ENCODE data around the gene RLN3.
"Not testable (repeated sequence)": the region's sequence is repeated elsewhere in the genome, so short reads cannot be mapped to it uniquely, and the experiment has no call there.

The RLN3 gene

DNA sequence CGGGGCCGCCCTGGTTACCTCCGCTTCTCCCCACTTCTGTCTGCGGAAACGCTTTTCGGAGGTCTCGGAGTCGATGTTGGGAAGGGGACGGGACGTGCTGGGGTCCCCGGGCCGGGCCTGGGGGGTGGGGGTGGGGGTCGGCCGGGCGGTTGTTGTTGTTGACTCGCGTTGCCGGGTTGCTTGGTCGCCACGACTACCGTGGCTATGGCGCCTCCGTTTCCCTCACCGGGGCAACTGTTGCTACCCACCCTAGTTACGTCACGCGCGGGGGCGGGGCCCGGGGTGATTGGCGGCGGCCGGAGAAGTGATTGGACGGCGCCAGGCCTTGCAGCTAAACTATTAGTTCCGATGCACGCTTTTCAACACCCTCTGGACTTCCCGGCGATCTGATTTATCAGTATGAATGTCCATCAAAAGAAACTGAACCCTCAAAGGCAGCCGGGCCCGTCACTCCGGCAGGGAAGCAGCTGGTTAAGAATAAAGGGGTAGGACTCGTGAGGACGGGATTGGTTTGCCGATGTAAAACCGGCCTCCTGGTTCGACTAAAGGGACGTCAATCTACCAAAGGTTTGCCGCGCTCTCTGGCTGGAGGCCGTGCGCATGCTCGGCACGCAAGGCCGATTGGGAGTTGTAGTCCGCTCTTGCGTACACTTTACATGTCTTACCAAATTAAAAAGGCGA, 21.7 kb upstream of the RLN3 start, which contains the start of gene RFX1:
TSS of gene RFX1 (minus strand) at position 236 of the 681 bp plus-strand sequence. CDS start 12,477 bp downstream, outside the sequence.
- no peaks in the 10 kb centered on the region for H3K27me3 ChIP-seq (replicated peaks; ENCODE audit: control insufficient read depth, insufficient read depth, low read length)
- H3K36me3 ChIP-seq (ENCODE audit: control insufficient read depth, insufficient read depth, low read length), result no peaks in the 10 kb centered on the region
- TF ChIP-seq, protein P1, sequence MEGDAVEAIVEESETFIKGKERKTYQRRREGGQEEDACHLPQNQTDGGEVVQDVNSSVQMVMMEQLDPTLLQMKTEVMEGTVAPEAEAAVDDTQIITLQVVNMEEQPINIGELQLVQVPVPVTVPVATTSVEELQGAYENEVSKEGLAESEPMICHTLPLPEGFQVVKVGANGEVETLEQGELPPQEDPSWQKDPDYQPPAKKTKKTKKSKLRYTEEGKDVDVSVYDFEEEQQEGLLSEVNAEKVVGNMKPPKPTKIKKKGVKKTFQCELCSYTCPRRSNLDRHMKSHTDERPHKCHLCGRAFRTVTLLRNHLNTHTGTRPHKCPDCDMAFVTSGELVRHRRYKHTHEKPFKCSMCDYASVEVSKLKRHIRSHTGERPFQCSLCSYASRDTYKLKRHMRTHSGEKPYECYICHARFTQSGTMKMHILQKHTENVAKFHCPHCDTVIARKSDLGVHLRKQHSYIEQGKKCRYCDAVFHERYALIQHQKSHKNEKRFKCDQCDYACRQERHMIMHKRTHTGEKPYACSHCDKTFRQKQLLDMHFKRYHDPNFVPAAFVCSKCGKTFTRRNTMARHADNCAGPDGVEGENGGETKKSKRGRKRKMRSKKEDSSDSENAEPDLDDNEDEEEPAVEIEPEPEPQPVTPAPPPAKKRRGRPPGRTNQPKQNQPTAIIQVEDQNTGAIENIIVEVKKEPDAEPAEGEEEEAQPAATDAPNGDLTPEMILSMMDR (IDR thresholded peaks at IDR 0.05; ENCODE audit: insufficient read depth, low read length, poor library complexity, severe bottlenecking), result no peak
- DNase-seq (ENCODE audit: extremely low read depth, insufficient read length), result peak; percentile 98
- peak within 1 kb of the TSS; percentile 84 for H3K4me3 ChIP-seq (replicated peaks; ENCODE audit: low read depth, low read length)

DNA sequence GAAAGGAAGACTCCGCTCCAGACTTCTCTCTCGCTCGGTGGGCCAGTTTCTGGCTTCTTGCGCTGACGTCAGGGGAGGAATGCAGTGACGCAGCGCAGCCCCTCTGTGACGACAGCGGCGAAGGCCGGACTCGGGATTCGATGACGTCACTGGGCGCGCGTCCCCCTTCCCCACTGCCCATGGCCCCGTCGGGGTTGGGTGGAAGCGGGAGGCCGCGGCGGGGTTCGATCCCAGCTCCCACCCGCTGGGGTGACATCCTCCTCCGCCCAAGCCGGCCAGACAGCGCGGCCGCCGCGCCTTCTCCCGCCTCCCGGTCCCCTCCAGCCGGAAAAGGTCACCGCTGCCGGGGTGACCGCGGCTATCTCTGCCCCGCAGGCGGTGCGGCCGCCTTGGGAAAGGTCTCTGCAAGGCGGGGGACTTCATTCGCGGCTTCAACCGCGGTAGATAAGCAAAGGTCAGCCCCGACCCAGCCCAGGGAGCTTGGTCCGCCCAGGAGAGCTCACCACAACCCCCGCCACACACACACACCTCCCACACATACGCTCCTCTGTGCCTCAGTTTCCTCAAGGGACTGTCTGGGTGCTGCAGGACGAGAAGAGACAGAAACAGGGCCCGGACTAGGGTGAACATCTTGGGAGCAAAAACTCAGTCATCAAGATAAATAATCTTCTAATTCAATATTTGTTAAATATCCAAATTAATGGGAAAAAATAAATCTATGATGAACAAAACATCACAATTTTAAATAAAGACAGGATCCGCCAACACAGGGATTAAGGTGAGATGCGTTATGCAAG, 21.0 kb upstream of the RLN3 start:
- H3K36me3 ChIP-seq (ENCODE audit: control insufficient read depth, insufficient read depth, low read length), result no peaks in the 10 kb centered on the region
- H3K4me3 ChIP-seq (replicated peaks; ENCODE audit: low read depth, low read length), result peak overlapping the region; percentile 84
- TF ChIP-seq, protein P1 (IDR thresholded peaks at IDR 0.05; ENCODE audit: insufficient read depth, low read length, poor library complexity, severe bottlenecking), result no peak
- no peaks in the 10 kb centered on the region for H3K27me3 ChIP-seq (replicated peaks; ENCODE audit: control insufficient read depth, insufficient read depth, low read length)
- DNase-seq (ENCODE audit: extremely low read depth, insufficient read length), result no peak

DNA sequence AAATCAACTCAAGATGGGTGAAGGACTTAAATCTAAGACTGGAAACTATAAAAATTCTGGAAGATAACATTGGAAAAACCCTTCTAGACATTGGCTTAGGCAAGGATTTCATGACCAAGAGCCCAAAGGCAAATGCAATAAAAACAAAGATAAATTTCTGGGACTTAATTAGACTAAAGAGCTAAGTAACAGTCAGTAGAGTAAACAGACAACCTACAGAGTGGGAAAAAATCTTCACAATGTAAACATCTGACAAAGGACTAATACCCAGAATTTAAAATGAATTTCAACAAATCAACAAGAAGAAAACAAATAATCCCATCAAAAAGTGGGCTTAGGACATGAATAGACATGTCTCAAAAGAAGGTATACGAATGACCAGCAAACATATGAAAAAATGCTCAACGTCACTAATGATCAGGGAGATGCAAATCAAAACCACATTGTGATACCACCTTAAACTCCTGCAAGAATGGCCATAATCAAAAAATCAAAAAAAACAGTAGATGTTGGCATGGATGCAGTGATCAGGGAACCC, 15.5 kb upstream of the RLN3 start:
- TF ChIP-seq, protein P1 (IDR thresholded peaks at IDR 0.05; ENCODE audit: insufficient read depth, low read length, poor library complexity, severe bottlenecking), result no peak
- no peaks in the 10 kb centered on the region for H3K36me3 ChIP-seq (ENCODE audit: control insufficient read depth, insufficient read depth, low read length)
- no peak for DNase-seq (ENCODE audit: extremely low read depth, insufficient read length)
- H3K4me3 ChIP-seq (replicated peaks; ENCODE audit: low read depth, low read length), result no peak overlapping the region
- H3K27me3 ChIP-seq (replicated peaks; ENCODE audit: control insufficient read depth, insufficient read depth, low read length), result no peaks in the 10 kb centered on the region

DNA sequence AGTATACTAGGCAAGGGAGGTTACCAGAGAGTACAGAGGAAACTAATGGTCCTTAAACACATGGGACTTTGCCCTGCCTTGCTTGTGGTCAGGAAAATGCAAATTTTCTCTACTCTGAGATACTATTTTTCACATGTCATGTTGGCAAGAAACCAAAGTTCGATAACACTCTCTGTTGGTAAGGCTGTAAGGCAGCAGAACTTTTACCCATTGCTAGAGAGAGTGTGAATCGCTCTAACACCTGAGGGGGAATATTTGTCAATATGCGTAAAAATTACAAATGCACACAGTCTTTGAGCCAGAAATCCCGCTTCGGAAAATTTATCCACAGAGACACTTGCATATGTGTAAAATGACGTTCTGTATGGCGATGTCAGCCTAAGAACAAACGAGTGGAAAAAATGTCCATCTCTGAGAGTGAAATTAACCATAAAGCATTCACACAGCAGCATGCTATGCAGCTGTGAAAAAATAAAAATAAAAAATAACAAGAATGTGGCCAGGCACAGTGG, 12.4 kb upstream of the RLN3 start:
- TF ChIP-seq, protein P1 (IDR thresholded peaks at IDR 0.05; ENCODE audit: insufficient read depth, low read length, poor library complexity, severe bottlenecking), result no peak
- H3K27me3 ChIP-seq (replicated peaks; ENCODE audit: control insufficient read depth, insufficient read depth, low read length), result no peaks in the 10 kb centered on the region
- DNase-seq (ENCODE audit: extremely low read depth, insufficient read length), result peak; percentile 73
- H3K36me3 ChIP-seq (ENCODE audit: control insufficient read depth, insufficient read depth, low read length), result no peaks in the 10 kb centered on the region
- H3K4me3 ChIP-seq (replicated peaks; ENCODE audit: low read depth, low read length), result peak overlapping the region; percentile 37; the same call in 1 of the 2 replicates

DNA sequence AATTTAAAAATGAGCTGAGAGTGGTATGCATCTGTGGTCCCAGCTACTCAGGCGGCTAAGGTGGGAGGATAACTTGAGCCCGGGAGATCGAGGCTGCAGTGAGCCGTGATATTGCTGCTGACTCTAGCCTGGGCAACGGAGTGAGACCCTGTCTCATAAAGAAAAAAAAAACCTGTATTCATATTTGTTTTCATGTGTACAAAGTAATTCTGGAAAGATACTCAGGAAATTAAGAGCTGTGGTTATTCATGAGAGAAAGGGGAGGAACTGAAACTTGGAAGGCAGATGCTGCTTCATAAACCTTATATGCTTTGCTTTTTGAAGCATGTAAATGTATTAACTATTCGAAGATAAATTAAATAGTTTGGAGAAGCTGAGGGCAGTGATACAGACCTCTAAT, 8.8 kb upstream of the RLN3 start:
- TF ChIP-seq, protein P1 (IDR thresholded peaks at IDR 0.05; ENCODE audit: insufficient read depth, low read length, poor library complexity, severe bottlenecking), result no peak
- no peaks in the 10 kb centered on the region for H3K27me3 ChIP-seq (replicated peaks; ENCODE audit: control insufficient read depth, insufficient read depth, low read length)
- no peaks in the 10 kb centered on the region for H3K36me3 ChIP-seq (ENCODE audit: control insufficient read depth, insufficient read depth, low read length)
- no peak overlapping the region; the same call in 1 of the 2 replicates for H3K4me3 ChIP-seq (replicated peaks; ENCODE audit: low read depth, low read length)
- no peak for DNase-seq (ENCODE audit: extremely low read depth, insufficient read length)

DNA sequence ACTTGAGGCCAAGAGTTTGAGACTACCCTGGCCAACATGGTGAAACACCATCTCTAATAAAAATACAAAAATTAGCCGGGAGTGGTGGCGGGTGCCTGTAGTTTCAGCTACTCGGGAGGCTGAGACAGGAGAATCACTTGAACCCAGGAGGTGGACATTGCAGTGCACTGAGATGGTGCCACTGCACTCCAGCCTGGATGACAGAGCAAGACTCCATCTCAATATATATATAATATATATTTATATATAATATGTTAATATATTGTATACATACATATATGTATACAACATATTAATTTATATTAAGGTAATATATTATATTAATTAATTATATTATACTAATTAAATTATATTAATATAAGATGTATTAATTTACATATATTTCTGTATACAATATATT, 8.2 kb upstream of the RLN3 start:
- H3K4me3 ChIP-seq (replicated peaks; ENCODE audit: low read depth, low read length); H3K36me3 ChIP-seq (ENCODE audit: control insufficient read depth, insufficient read depth, low read length); H3K27me3 ChIP-seq (replicated peaks; ENCODE audit: control insufficient read depth, insufficient read depth, low read length); DNase-seq (ENCODE audit: extremely low read depth, insufficient read length): not testable (repeated sequence)

Measured in GM06990 (cell line).